OCI-LY3 (cell line): ENCODE results near the gene ABLIM2.

ENCODE experiments used
- CTCF ChIP-seq: fragments of 200-600, 300-600 bp; sonication (generic); IDR thresholded peaks from 2 replicates; pipeline ENCODE4 v1.5.1; 2014; ENCODE audit warnings: antibody characterized with exemption, low read length, low read depth
- EZH2phosphoT487 ChIP-seq: fragments of 200-600 bp; shearing (Covaris generic); IDR thresholded peaks from 2 replicates; pipeline ENCODE4 v1.6.1; 2018; ENCODE audit warnings: antibody characterized with exemption, mixed run types, low read depth

DNA sequence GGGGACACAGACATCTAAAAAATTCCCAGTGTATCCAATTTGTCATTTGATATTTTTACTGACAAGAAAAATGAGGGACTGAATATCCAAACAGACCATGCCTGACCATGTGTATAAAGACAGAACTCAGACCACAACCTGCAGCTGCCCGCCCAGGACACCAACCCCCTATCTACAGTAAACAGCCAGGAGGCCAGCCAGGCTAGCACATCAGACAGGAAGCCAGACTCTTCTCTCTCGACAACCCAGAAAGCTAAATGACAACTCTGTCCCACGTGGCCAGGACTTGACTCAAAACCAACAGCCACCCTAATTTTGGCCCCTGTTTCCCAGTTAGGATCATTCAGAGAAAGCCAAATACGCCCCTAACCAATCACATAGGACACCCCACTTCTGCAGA is 234.0 kb downstream of the ABLIM2 start:
- no peak for TF ChIP-seq CTCF
- TF ChIP-seq EZH2phosphoT487 = no peak
